Transverse colon (tissue), 4 donors: ENCODE measurements around the gene PTPMT1. TPM values are rescaled to one million over a fixed set of nuclear protein-coding genes. Genes with fewer than 3 reads are reported as not detected.
A peak's percentile ranks its signal among the peaks of the same experiment; 100 is the strongest.
"Not testable (repeated sequence)": the region's sequence is repeated elsewhere in the genome, so short reads cannot be mapped to it uniquely, and the experiment has no call there.

Source experiments
- DNase-seq: peaks from one replicate; pipeline ENCODE4 v3.0.0-alpha.2; 2019
- H3K27ac ChIP-seq, 4 donors: fragments of 200-600 bp; sonication (generic); 2 replicates each; pipeline ENCODE4 v1.5.1; 2016 to 2018; ENCODE audit warnings: inconsistent platforms in 4 of 4
- H3K27me3 ChIP-seq: fragments of 200-600 bp; sonication (generic); 2 replicates; pipeline ENCODE4 v1.5.1; 2017; ENCODE audit warnings: inconsistent platforms
- H3K36me3 ChIP-seq, 4 donors: fragments of 200-600 bp; sonication (generic); 2 replicates each; pipeline ENCODE4 v1.5.1; 2017 to 2019; ENCODE audit warnings: inconsistent platforms in 4 of 4
- H3K4me1 ChIP-seq, 4 donors: fragments of 200-600 bp; sonication (generic); 2 replicates each; pipeline ENCODE4 v1.5.1; 2017 to 2020; ENCODE audit warnings: inconsistent platforms in 4 of 4
- H3K4me3 ChIP-seq, 4 donors: fragments of 200-600 bp; sonication (generic); 1 replicate in 1 of 4; 2 replicates in 3 of 4; pipeline versions ENCODE4 v1.5.1 to v1.6.1; 2017 to 2019; ENCODE audit warnings: inconsistent platforms in 4 of 4
- H3K9me3 ChIP-seq, 2 donors: fragments of 200-600 bp; sonication (generic); 2 replicates each; pipeline ENCODE4 v1.5.1; 2017 to 2019; ENCODE audit warnings: inconsistent platforms in 2 of 2
- EP300 ChIP-seq: sonication (generic); formaldehyde crosslinking; IDR thresholded peaks from one replicate; pipeline ENCODE4 v1.6.1; 2017; ENCODE audit warnings: antibody characterized with exemption, low read depth
- POLR2A ChIP-seq: fragments of 450-650 bp; IDR thresholded peaks from one replicate; pipeline ENCODE4 v1.6.1; 2016; ENCODE audit warnings: antibody characterized with exemption, mild to moderate bottlenecking, moderate library complexity
- POLR2AphosphoS5 ChIP-seq, 3 donors: sonication (generic); formaldehyde crosslinking; IDR thresholded peaks; one replicate each; pipeline ENCODE4 v1.6.1; 2016; ENCODE audit warnings: antibody characterized with exemption in 3 of 3
- WGBS, 2 donors: methylation state at CpG; one replicate each; pipeline ENCODE4 v1.1.5; 2018; ENCODE audit warnings: low coverage in 1 of 2; 5-methylcytosine and 5-hydroxymethylcytosine counted together
- in situ Hi-C, 4 donors: fragments of 200-750 bp; cut with MboI; loops; one replicate each; pipeline versions ENCODE4 v1.15.0 to v1.15.1; 2017; ENCODE audit warnings: low sequenced_read_pairs in 3 of 4, low pct_ligation_motif_present in 1 of 4, low pct_unique_long_range_greater_than_20kb in 1 of 4
- intact Hi-C: fragments of 100-400 bp; cut with DNase I; formaldehyde crosslinking; loops from one replicate; pipeline ENCODE4 v1.15.1; 2023; ENCODE audit warnings: low total_unique reads
- total RNA-seq, 4 donors: library from RNA; depleted of rRNA; stranded (reverse); fragments of >200 nt; gene quantifications; one replicate each; pipeline ENCODE4 v1.1.0, GENCODE V29; 2016
- TF ChIP-seq, protein P1 (sequence below), 5 experiments: fragments of 200-600 bp in 3 of 5; fragments of 450-650 bp in 2 of 5; sonication (generic) in 3 of 5; IDR thresholded peaks; 1 replicate in 2 of 5; 2 replicates in 3 of 5; pipeline ENCODE4 v1.5.1; 2016 to 2017; ENCODE audit warnings: antibody characterized with exemption in 5 of 5, inconsistent platforms in 3 of 5, mild to moderate bottlenecking in 2 of 5, moderate library complexity in 1 of 5

PTPMT1 gene
- total RNA-seq, 4 donors from 2014 or later = 19.1 to 79.1 (median 74.1) TPM

DNA sequence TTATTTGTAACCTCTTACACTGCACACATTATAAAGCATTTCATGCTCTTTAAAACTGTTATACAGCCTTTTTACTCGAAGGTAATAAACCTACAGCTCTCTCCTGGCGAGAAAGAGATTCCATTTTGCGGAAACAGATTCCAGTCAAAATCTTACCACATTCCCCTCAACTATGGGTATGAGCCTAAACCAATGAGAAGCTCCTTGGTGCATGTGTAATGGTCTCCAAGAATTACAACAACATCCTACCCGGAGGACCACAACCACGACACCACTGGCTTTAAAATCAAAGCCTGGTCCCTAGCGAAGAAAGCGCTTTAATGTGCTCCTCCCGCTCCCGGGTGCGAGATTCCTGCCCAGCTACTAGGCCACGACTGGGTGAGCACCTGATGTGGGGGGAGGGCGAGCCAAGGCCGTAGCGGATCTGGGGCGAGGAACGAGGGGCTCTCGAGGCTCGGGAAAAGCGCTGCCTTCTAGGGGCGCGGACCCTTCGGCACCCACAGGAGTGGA lies 13.3 kb upstream of the PTPMT1 start:
- no peak for DNase-seq
- TF ChIP-seq POLR2AphosphoS5 (IDR thresholded peaks at IDR 0.05) = no peak
- TF ChIP-seq POLR2A = no peak
- TF ChIP-seq, protein P1, sequence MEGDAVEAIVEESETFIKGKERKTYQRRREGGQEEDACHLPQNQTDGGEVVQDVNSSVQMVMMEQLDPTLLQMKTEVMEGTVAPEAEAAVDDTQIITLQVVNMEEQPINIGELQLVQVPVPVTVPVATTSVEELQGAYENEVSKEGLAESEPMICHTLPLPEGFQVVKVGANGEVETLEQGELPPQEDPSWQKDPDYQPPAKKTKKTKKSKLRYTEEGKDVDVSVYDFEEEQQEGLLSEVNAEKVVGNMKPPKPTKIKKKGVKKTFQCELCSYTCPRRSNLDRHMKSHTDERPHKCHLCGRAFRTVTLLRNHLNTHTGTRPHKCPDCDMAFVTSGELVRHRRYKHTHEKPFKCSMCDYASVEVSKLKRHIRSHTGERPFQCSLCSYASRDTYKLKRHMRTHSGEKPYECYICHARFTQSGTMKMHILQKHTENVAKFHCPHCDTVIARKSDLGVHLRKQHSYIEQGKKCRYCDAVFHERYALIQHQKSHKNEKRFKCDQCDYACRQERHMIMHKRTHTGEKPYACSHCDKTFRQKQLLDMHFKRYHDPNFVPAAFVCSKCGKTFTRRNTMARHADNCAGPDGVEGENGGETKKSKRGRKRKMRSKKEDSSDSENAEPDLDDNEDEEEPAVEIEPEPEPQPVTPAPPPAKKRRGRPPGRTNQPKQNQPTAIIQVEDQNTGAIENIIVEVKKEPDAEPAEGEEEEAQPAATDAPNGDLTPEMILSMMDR (IDR thresholded peaks at IDR 0.05) = no peak
- no peak for TF ChIP-seq EP300
- 0 to 1% methylated on average over 1 to 22 of the region's 22 CpGs for WGBS, 2 donors
- Histone ChIP-seq H3K4me3 (peak overlapping the region; percentile 77 to 95 (median 94)), H3K27ac (peak overlapping the region; percentile 94 to 97 (median 96)), H3K4me1 (peaks cover 17 to 54% (median 22%) of the 10 kb centered on the region in 4 donors), H3K36me3 (no peaks in the 10 kb centered on the region), H3K9me3 (no peaks in the 10 kb centered on the region), H3K27me3 (no peaks in the 10 kb centered on the region)
- in situ Hi-C loops (loop anchor here in 1 of 4 donors (25.0 kb wide), 1 partner anchor 90 kb away; no protein-coding TSS in a partner anchor), intact Hi-C loops (no loop called here)

DNA sequence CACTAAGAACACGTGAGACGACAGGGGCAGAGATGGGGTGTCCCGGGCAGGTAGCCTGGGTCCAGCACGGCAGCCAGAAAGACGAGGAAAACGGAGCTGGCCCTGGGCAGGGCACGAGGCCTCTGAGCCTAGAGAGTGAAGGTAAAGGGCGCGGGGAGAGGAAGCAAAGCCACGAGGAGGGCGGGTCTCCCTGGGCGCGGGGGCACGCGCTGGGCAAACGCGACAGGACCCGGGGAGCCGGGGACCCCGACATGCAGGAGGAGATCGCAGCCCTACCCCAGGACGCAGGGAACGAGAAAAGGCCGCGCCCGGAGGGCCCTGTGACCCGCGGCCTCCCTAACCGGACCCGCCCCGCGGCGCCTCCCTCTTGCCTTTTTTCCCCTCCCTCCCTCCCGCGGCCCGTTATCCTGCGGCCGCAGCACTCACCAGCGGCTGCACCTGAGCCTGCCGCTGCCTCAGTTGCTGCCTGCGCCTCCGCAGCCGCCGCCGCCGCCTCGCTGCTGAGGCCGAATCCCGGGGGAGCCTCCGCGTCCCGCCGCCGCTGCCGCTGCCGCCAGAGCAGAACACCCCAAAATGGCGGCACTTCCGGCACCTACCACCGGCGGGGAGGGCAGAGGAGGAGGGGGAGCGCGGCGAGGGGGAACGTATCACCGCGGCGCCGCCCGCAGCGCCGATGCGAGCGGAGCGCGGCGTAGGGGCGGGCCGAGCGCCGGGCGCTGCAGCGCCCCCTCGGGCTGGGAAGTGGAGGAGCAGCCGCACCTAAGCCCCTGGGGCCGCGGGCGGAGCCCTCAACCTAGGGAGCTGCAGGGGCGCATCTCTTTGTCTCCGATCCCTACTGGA lies 12.6 kb upstream of the PTPMT1 start, which contains the start of gene CELF1:
TSS of gene CELF1 (minus strand) at position 567 of the 840 bp plus-strand sequence. CDS start 53,609 bp downstream, outside the sequence.
- no peaks in the 10 kb centered on the region for H3K36me3 ChIP-seq

DNA sequence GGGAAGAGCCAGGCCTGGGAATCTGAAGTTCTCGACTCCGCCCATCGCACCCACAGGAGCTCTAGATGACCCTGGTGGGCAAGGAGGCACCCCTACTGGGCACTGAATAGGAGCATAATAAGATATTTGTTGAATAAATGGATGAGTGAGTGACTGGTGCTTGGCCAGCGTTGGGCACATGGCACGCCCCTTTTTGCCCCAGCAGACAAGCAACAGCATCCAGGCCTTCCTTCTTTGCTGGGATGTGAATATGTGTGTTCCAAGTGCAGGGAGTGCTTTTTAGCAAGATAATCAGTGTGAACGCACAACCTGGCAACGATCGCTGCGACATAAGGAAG lies 12.0 kb upstream of the PTPMT1 start:
- H3K27ac ChIP-seq = peak overlapping the region; percentile 94 to 97 (median 96)
- no peaks in the 10 kb centered on the region for H3K36me3 ChIP-seq
- 15 to 18% methylated on average over 5 to 9 of the region's 9 CpGs for WGBS, 2 donors
- H3K4me3 ChIP-seq = peak overlapping the region; percentile 9 to 95 (median 84)
- intact Hi-C loops = no loop called here
- no peaks in the 10 kb centered on the region for H3K27me3 ChIP-seq
- no peaks in the 10 kb centered on the region for H3K9me3 ChIP-seq
- in situ Hi-C loops = loop anchor here in 1 of 4 donors (25.0 kb wide), 1 partner anchor 91 kb away; no protein-coding TSS in a partner anchor
- peaks cover 11 to 42% (median 22%) of the 10 kb centered on the region in 4 donors for H3K4me1 ChIP-seq
- no peak for DNase-seq
- TF ChIP-seq POLR2AphosphoS5 (IDR thresholded peaks at IDR 0.05) (no peak), POLR2A (no peak), EP300 (no peak)
- TF ChIP-seq, protein P1 (IDR thresholded peaks at IDR 0.05) = peak in 1 of 5 experiments; percentile 12

More for the DNA sequence above, 12.6 kb upstream of the PTPMT1 start, which contains the start of gene CELF1:
- WGBS, 2 donors = 0% methylated on average over 65 of the region's 89 CpGs; no CpG with 5 or more reads in 1 of the 2 donors
- intact Hi-C loops (no loop called here), in situ Hi-C loops (loop anchor here in 1 of 4 donors (25.0 kb wide), 1 partner anchor 90 kb away; no protein-coding TSS in a partner anchor)
- peak; percentile 93 for DNase-seq
- Histone ChIP-seq H3K4me1 (peaks cover 11 to 48% (median 22%) of the 10 kb centered on the region in 4 donors), H3K27ac (peak within 1 kb of the TSS; percentile 94 to 97 (median 96)), H3K9me3 (no peaks in the 10 kb centered on the region), H3K27me3 (no peaks in the 10 kb centered on the region), H3K4me3 (peak within 1 kb of the TSS; percentile 77 to 95 (median 94))
- peak; percentile 49 to 90 (median 81) for TF ChIP-seq POLR2AphosphoS5 (IDR thresholded peaks at IDR 0.05)
- no peak for TF ChIP-seq EP300
- TF ChIP-seq, protein P1 (IDR thresholded peaks at IDR 0.05) = peak; percentile 68 to 96 (median 85)
- TF ChIP-seq POLR2A = peak; percentile 46

DNA sequence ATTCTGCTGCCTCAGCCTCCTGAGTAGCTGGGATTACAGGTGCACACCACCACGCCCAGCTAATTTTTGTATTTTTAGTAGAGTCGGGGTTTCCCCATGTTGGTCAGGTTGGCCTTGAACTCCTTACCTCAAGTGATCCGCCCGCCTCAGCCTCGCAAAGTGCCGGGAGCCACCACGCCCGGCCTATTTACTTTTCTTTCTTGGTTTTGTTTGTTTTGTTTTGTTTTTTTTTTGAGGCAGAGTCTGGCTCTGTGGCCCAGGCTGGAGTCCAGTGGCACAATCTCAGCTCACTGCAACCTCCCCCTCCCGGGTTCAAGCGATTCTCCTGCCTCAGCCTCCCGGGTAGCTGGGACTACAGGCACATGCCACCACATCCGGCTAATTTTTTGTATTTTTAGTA lies 8.4 kb upstream of the PTPMT1 start:
- H3K9me3 ChIP-seq, H3K27ac ChIP-seq, intact Hi-C loops, H3K27me3 ChIP-seq, H3K4me3 ChIP-seq, H3K36me3 ChIP-seq, DNase-seq: not testable (repeated sequence)
- in situ Hi-C loops = loop anchor here in 1 of 4 donors (25.0 kb wide), 1 partner anchor 95 kb away; no protein-coding TSS in a partner anchor
- 68 to 89% methylated on average over 9 to 12 of the region's 12 CpGs for WGBS, 2 donors
- peaks cover 0 to 11% (median 4%) of the 10 kb centered on the region in 4 donors for H3K4me1 ChIP-seq
